Lung (tissue), 12 donors: Measurements from ENCODE around the gene RAB3C. TPM values are rescaled to one million over a fixed set of nuclear protein-coding genes. Genes with fewer than 3 reads are reported as not detected.

Experiments
- ATAC-seq: fragments of 200-7000 bp; cut with Tn5 transposase; one replicate; pipeline ENCODE4 v1.9.1; 2020; ENCODE audit warnings: moderate number of reproducible peaks; ENCODE audit not compliant: insufficient read depth, low FRiP score
- DNase-seq, 3 donors: peaks; one replicate each; pipeline ENCODE4 v3.0.0-alpha.2; 2013 to 2017
- H3K27ac ChIP-seq, 2 donors: one replicate each; pipeline ENCODE4 v1.5.1; 2013; ENCODE audit warnings: mild to moderate bottlenecking in 2 of 2, moderate library complexity in 2 of 2, control low read depth in 1 of 2, inconsistent platforms in 1 of 2, low read depth in 1 of 2, low read length in 1 of 2
- H3K27me3 ChIP-seq, 3 donors: one replicate each; pipeline ENCODE4 v1.5.1; 2013; ENCODE audit warnings: low read length in 2 of 3; ENCODE audit not compliant: control insufficient read depth in 3 of 3, insufficient read depth in 3 of 3
- H3K36me3 ChIP-seq, 4 donors: one replicate each; pipeline ENCODE4 v1.5.1; 2013; ENCODE audit warnings: low read length in 4 of 4, mild to moderate bottlenecking in 1 of 4, moderate library complexity in 1 of 4; ENCODE audit not compliant: control insufficient read depth in 4 of 4, insufficient read depth in 4 of 4
- H3K4me1 ChIP-seq, 5 donors: one replicate each; pipeline ENCODE4 v1.5.1; 2013; ENCODE audit warnings: low read length in 5 of 5, mild to moderate bottlenecking in 2 of 5, moderate library complexity in 1 of 5; ENCODE audit not compliant: control insufficient read depth in 5 of 5, insufficient read depth in 5 of 5
- H3K4me3 ChIP-seq: one replicate; pipeline ENCODE4 v1.5.1; 2013; ENCODE audit warnings: mild to moderate bottlenecking, control low read depth, moderate library complexity
- H3K9ac ChIP-seq, 2 donors: one replicate each; pipeline ENCODE4 v1.5.1; 2013; ENCODE audit warnings: low read length in 2 of 2, control low read depth in 1 of 2; ENCODE audit not compliant: insufficient read depth in 1 of 2
- H3K9me3 ChIP-seq, 4 donors: one replicate each; pipeline ENCODE4 v1.5.1; 2013; ENCODE audit warnings: low read length in 3 of 4, mild to moderate bottlenecking in 1 of 4, moderate library complexity in 1 of 4; ENCODE audit not compliant: control insufficient read depth in 4 of 4, insufficient read depth in 3 of 4
- WGBS, 2 donors: extraction: QIAGEN DNeasy Blood & Tissue Kit; methylation state at CpG; one replicate each; pipeline ENCODE4 v1.1.7; 2013; 5-methylcytosine and 5-hydroxymethylcytosine counted together
- polyA plus RNA-seq, 2 donors: library from polyadenylated mRNA; stranded (reverse); fragments of 200-250 nt; gene quantifications; one replicate each; pipeline ENCODE4 v1.2.1, GENCODE V29; 2013
- total RNA-seq, 2 donors: library from RNA; depleted of rRNA in 1 of 2; stranded (reverse); fragments of >200 nt in 1 of 2; gene quantifications; one replicate each; pipeline ENCODE4 v1.2.1, GENCODE V29; 2014 to 2021
- TF ChIP-seq, protein P1 (sequence below): IDR thresholded peaks from 2 replicates; pipeline ENCODE4 v1.5.1; 2012; ENCODE audit warnings: mild to moderate bottlenecking; ENCODE audit errors: control extremely low read depth, extremely low read depth
- donor health status: control.
- donor health status: control.
- donor health status: Bipolar disorder and iron deficiency.
- donor health status: healthy.
- donor health status: DM: yes; HTN: yes; CAD: no.

RAB3C gene
- total and polyA plus RNA-seq, 4 donors = 0.35 to 1.1 (median 0.86) TPM

DNA sequence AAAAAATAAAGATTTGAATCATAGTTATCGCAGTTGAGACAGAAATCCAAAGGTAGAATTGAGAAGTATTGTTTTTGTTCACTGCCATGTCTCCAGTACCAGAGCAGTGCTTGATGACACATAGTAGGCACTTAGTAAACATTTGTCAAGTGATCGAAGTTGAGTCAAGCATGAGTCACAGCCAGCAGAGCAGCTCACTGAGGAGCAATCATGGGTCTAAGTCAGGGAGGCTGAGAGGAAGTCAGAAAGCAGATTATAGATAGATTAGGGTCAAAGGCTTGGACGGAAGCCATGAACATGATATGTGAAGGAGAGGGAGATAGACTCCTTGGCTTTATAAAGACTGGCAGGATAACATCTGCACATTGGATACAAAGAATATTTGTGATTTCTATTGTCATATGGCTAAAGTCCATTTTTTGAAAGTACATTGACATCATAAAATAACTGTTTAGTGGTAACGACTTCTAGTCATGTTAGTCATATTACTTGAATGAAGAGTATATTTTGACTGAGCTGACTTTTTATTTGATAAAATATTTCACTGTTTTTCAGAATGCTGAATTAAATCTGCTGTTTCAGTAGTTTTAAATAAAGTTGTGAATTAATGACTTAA, 168.5 kb downstream of the RAB3C start:
- Histone ChIP-seq H3K27ac (no peak overlapping the region), H3K4me3 (no peak overlapping the region), H3K4me1 (peaks cover 0 to 48% (median 9%) of the 10 kb centered on the region in 5 donors), H3K9ac (peak overlapping the region in 1 of 2 donors; percentile 19), H3K36me3 (no peaks in the 10 kb centered on the region), H3K27me3 (no peaks in the 10 kb centered on the region), H3K9me3 (no peaks in the 10 kb centered on the region)
- TF ChIP-seq, protein P1, sequence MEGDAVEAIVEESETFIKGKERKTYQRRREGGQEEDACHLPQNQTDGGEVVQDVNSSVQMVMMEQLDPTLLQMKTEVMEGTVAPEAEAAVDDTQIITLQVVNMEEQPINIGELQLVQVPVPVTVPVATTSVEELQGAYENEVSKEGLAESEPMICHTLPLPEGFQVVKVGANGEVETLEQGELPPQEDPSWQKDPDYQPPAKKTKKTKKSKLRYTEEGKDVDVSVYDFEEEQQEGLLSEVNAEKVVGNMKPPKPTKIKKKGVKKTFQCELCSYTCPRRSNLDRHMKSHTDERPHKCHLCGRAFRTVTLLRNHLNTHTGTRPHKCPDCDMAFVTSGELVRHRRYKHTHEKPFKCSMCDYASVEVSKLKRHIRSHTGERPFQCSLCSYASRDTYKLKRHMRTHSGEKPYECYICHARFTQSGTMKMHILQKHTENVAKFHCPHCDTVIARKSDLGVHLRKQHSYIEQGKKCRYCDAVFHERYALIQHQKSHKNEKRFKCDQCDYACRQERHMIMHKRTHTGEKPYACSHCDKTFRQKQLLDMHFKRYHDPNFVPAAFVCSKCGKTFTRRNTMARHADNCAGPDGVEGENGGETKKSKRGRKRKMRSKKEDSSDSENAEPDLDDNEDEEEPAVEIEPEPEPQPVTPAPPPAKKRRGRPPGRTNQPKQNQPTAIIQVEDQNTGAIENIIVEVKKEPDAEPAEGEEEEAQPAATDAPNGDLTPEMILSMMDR = no peak
- no peak for ATAC-seq
- WGBS, 2 donors = 57 to 68% methylated on average over 4 of the region's 4 CpGs
- DNase-seq = peak in 1 of 3 donors; percentile 68

DNA sequence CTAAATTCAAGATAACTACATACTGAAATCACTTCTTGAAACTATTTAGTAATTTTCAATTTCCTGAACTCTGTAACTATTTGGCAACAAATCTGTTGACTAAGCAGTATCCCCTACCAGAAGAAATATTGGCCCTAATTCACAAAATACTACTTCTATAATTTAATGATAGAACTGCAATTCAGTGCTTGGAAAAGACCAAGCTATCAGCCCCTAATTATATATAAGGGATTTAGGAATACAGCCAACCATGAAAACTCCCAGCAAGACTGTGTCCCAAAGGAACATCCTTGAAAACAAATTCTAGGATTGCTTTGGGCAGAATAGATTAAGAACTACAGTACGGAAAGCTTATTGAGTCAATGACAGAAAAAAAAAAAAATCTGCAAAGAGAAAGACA, 169.2 kb downstream of the RAB3C start:
- DNase-seq (peak in 2 of 3 donors; percentile 87 to 92), ATAC-seq (no peak)
- Histone ChIP-seq H3K9ac (no peak overlapping the region), H3K36me3 (no peaks in the 10 kb centered on the region), H3K4me3 (no peak overlapping the region), H3K9me3 (no peaks in the 10 kb centered on the region), H3K4me1 (peaks cover 0 to 46% (median 7%) of the 10 kb centered on the region in 5 donors), H3K27me3 (no peaks in the 10 kb centered on the region), H3K27ac (no peak overlapping the region)
- TF ChIP-seq, protein P1 = no peak
- WGBS, 2 donors = 93 to 97% methylated on average over 1 of the region's 1 CpG

DNA sequence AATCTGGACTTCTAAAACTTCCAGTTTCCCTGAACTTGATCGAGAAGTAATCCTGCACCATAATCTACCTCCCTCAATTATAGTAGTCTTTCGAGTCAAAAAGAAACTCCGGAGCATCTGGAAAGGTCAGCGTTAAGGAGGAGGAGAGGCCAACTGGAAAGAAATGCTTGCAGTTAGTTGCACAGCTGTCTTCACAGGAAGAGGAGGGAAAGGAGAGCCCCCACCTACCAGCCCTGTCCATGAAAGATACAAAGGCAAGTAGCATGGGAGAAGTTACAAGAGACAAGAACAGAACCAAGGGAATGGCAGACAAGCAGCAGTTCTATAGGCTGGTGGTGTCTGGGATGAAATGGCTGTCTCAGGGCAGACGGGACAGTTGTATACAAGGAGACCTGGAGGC, 170.6 kb downstream of the RAB3C start:
- H3K27me3 ChIP-seq = no peaks in the 10 kb centered on the region
- no peaks in the 10 kb centered on the region for H3K9me3 ChIP-seq
- peak in 1 of 3 donors; percentile 48 for DNase-seq
- no peaks in the 10 kb centered on the region for H3K36me3 ChIP-seq
- H3K9ac ChIP-seq = no peak overlapping the region
- H3K4me3 ChIP-seq = no peak overlapping the region
- TF ChIP-seq, protein P1 = no peak
- no peak overlapping the region for H3K27ac ChIP-seq
- no peak for ATAC-seq
- 77 to 90% methylated on average over 5 of the region's 5 CpGs for WGBS, 2 donors
- H3K4me1 ChIP-seq = peaks cover 0 to 46% (median 7%) of the 10 kb centered on the region in 5 donors

DNA sequence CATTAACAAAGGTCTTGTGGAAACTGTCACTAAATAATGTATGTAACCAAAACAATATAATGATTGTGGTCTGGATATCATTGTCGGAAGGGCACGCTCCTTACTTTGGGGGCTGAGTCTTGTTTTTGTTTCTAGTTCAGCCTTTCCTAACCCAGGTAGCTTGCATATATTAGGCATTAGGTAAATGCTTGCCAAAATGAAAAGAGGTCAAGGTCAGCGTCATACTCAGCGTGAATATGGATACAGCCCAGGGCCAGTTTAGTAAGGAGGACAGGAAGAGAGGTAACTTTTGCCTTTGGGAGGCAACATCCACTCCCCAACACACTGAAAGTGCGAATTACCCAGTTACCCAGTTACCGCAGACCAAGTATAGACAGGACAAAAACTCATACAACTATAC, 171.4 kb downstream of the RAB3C start:
- 91 to 93% methylated on average over 6 of the region's 6 CpGs for WGBS, 2 donors

More for the DNA sequence above, 171.4 kb downstream of the RAB3C start:
- Histone ChIP-seq H3K27me3 (no peaks in the 10 kb centered on the region), H3K4me1 (peaks cover 0 to 46% (median 7%) of the 10 kb centered on the region in 5 donors), H3K27ac (no peak overlapping the region), H3K9me3 (no peaks in the 10 kb centered on the region), H3K36me3 (no peaks in the 10 kb centered on the region), H3K4me3 (no peak overlapping the region), H3K9ac (no peak overlapping the region)
- TF ChIP-seq, protein P1 = no peak
- ATAC-seq = no peak
- DNase-seq = no peak
